K562 (cell line): ENCODE measurements around the gene CGGBP1. TPM values are rescaled to one million over a fixed set of nuclear protein-coding genes. Genes with fewer than 3 reads are reported as not detected.

ENCODE experiments used
- AFF4 ChIP-seq: sonication (generic); formaldehyde crosslinking; IDR thresholded peaks from 2 replicates; pipeline ENCODE4 v1.8.0; 2023; ENCODE audit warnings: mild to moderate bottlenecking, missing genetic modification reagents
- BACH1 ChIP-seq: fragments of 200-800 bp; sonication (Bioruptor generic); IDR thresholded peaks from 2 replicates; pipeline ENCODE4 v1.6.1; 2016; ENCODE audit warnings: missing genetic modification characterization, missing compliant biosample characterization
- MEF2D ChIP-seq: conservative IDR thresholded peaks from 2 replicates; pipeline ENCODE4 v1.6.1; 2016; ENCODE audit warnings: low read depth, missing genetic modification characterization, missing compliant biosample characterization
- RERE ChIP-seq: sonication (generic); formaldehyde crosslinking; IDR thresholded peaks from 2 replicates; pipeline ENCODE4 v1.8.0; 2023; ENCODE audit warnings: missing genetic modification reagents, mild to moderate bottlenecking, borderline replicate concordance
- XRCC4 ChIP-seq: IDR thresholded peaks from one replicate; pipeline ENCODE4 v1.6.1; 2011; ENCODE audit not compliant: insufficient read depth, insufficient read length; ENCODE audit errors: extremely low read depth
- ZNF175 ChIP-seq: fragments of 200-800 bp; sonication (Bioruptor generic); IDR thresholded peaks from 2 replicates; pipeline ENCODE4 v1.6.1; 2016; ENCODE audit warnings: low read depth, mild to moderate bottlenecking, missing genetic modification characterization, missing compliant biosample characterization
- ZNF197 ChIP-seq: fragments of 200-800 bp; sonication (Bioruptor generic); IDR thresholded peaks from 2 replicates; pipeline ENCODE4 v1.6.1; 2016; ENCODE audit warnings: low read depth, missing genetic modification characterization, missing compliant biosample characterization
- ZNF407 ChIP-seq: fragments of 450-650 bp; IDR thresholded peaks from 2 replicates; pipeline ENCODE4 v1.6.1; 2016; ENCODE audit warnings: low read depth
- polyA plus RNA-seq, 8 experiments: library from polyadenylated mRNA; depleted of rRNA in 4 of 8; stranded (reverse) in 5 of 8; unstranded in 3 of 8; fragments of >200 nt; fragmentation: Nextera tagmentation in 2 of 8; fragmentation: Illumina TruSeq in 1 of 8; extraction: Ambion mirVana in 2 of 8; extraction: Trizol in 1 of 8; gene quantifications; 2 replicates each; pipeline versions ENCODE4 v1.2.1 to v1.2.3, GENCODE V29; 2011 to 2014; ENCODE audit warnings: inconsistent platforms in 1 of 8, missing spikeins in 1 of 8
- total RNA-seq, 7 experiments: library from RNA; depleted of rRNA in 6 of 7; stranded (reverse); fragments of >200 nt in 6 of 7; fragmentation: Illumina TruSeq in 2 of 7; extraction: Trizol in 2 of 7; gene quantifications; 2 replicates each; pipeline versions ENCODE4 v1.2.1 to v1.2.3, GENCODE V29; 2011 to 2021; ENCODE audit warnings: low replicate concordance in 1 of 7

The CGGBP1 gene
- total and polyA plus RNA-seq, 9 of the 15 experiments (the other 6 are each of a cell fraction or from before 2014, with no cell fraction given): 14.4 to 47.8 (median 37.8) TPM

GRCh38 chr3:88058581-88059379, at the start of gene CGGBP1, which contains the start of gene ZNF654 (continued):
- peak; percentile 87 for TF ChIP-seq ZNF407
- no peak for TF ChIP-seq ZNF175 (CRISPR knock-in tag)
- no peak for TF ChIP-seq AFF4
- TF ChIP-seq MEF2D (tag): no peak
- TF ChIP-seq ZNF197 (CRISPR knock-in tag): no peak
- TF ChIP-seq XRCC4: no peak
- TF ChIP-seq BACH1: no peak
- TF ChIP-seq RERE (CRISPR knock-in tag): no peak
